HG02943 (cell line): ENCODE measurements around the gene NAT8L.

Experiments used
- ATAC-seq: cut with Tn5 transposase; IDR thresholded peaks from one replicate; pipeline ENCODE4 v1.9.1; 2021; ENCODE audit warnings: mild to moderate bottlenecking, low read depth, moderate library complexity; ENCODE audit not compliant: unreplicated experiment

The NAT8L gene

GRCh38 chr4:2089222-2089621 lies 30.1 kb downstream of the NAT8L start:
- ATAC-seq: no peak

- no peak for ATAC-seq
Observed at GRCh38 chr4:2090642-2091041, 31.5 kb downstream of the NAT8L start.

GRCh38 chr4:2091990-2092668 lies 33.0 kb downstream of the NAT8L start:
- ATAC-seq: no peak

- ATAC-seq: no peak
Observed at GRCh38 chr4:2092669-2093053, 33.5 kb downstream of the NAT8L start.

GRCh38 chr4:2093265-2093664 lies 34.1 kb downstream of the NAT8L start:
- no peak for ATAC-seq

GRCh38 chr4:2094545-2094944 lies 35.4 kb downstream of the NAT8L start:
- no peak for ATAC-seq

- ATAC-seq: no peak
Observed at GRCh38 chr4:2095236-2096072, 36.3 kb downstream of the NAT8L start.

GRCh38 chr4:2096073-2096609 lies 37.0 kb downstream of the NAT8L start:
- ATAC-seq: no peak

- ATAC-seq: no peak
Observed at GRCh38 chr4:2101346-2102044, 42.4 kb downstream of the NAT8L start.

- ATAC-seq: no peak
Observed at GRCh38 chr4:2102045-2102883, 43.1 kb downstream of the NAT8L start.

GRCh38 chr4:2103127-2103842 lies 44.2 kb downstream of the NAT8L start:
- no peak for ATAC-seq

- no peak for ATAC-seq
Observed at GRCh38 chr4:2103843-2104547, 44.9 kb downstream of the NAT8L start.

- ATAC-seq: no peak
Observed at GRCh38 chr4:2104556-2105345, 45.6 kb downstream of the NAT8L start.

- no peak for ATAC-seq
Observed at GRCh38 chr4:2105559-2105958, 46.4 kb downstream of the NAT8L start.

- ATAC-seq: no peak
Observed at GRCh38 chr4:2116687-2117400, 57.7 kb downstream of the NAT8L start.
